ENCODE results near the gene LCORL.

GRCh38 chr4:17875402-17876070 is 146.0 kb downstream of the LCORL start:
- TF ChIP-seq CTCF (IDR thresholded peaks at IDR 0.05) (no peak), POLR2A (IDR thresholded peaks at IDR 0.05) (no peak)
